GM21576 (cell line): ENCODE measurements around the gene AANAT.

ENCODE experiments used
- ATAC-seq: cut with Tn5 transposase; IDR thresholded peaks from one replicate; pipeline ENCODE4 v1.9.1; 2021; ENCODE audit warnings: mild to moderate bottlenecking, moderate library complexity; ENCODE audit not compliant: unreplicated experiment

Gene AANAT

DNA sequence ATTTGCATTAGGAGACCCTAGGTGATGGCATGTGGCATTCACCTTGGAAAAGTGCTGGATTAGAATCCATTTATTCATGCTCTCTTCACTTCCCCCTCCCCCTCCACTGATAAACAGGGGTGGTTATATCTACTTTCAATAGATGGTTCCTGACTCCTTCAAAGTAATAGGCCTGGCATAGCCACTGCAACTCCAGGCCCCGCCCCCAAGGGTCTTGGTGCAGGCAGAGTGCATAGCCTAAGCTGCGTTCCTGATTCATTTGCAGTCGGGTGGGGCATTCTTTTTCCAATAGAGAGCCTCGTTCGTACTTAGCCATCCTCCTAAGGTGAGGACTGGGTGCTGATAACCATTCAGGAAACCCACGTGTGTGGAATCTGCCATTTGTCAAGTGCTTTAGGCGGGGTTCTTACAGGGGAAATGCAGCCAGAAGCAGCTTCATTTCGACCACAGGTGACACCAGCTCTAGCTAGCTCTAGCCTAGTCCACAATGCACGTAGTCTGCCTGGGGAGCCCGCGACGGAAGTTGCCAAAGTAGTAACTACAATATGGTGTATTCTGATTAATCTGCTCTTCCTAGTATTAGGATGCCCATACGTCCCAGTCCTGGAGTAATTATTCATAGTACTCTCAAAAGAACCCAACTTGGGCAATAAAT, 25.6 kb upstream of the AANAT start:
- no peak for ATAC-seq

GRCh38 chr17:76442341-76443338, 24.8 kb upstream of the AANAT start:
- ATAC-seq = no peak

- no peak for ATAC-seq
Observed at GRCh38 chr17:76444518-76445311, 22.7 kb upstream of the AANAT start.

- ATAC-seq = no peak
Observed at GRCh38 chr17:76445697-76446448, 21.5 kb upstream of the AANAT start.

DNA sequence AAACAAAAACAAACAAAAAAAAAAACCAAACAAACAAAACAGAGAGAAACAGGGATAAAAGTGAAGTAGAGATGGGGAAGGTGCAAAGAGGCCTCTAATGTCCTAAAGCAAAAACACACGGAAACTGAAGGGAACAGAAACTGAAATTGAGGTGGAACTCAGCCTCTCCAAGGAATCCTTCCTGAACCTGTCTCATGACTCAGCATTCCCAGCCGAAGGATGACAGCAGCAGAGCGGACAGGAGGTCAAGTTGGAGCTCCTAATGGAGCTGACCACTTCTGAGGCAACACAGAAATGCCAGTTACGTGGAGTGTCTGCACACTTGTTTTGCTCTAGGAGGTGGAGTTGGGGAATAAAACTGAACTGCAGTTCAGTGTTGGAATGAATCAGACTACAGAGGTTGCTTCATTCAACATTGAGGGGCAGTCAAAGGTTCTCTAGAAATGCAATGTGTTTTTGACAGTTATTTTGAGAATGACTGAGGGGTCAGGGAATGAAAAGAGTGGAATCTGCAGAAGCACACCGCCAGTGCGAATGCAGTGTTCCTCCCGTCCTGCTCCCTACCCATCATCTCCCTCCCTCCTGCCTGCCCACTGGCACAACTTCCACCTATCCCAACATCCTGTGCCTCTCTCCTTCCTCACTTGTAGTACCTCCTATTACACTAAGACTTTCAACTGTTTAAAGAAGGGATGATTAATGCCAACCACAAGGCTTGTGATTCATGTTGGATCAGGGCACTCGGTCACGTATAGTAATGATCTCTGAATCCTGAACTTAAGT, 20.8 kb upstream of the AANAT start:
- ATAC-seq = no peak

DNA sequence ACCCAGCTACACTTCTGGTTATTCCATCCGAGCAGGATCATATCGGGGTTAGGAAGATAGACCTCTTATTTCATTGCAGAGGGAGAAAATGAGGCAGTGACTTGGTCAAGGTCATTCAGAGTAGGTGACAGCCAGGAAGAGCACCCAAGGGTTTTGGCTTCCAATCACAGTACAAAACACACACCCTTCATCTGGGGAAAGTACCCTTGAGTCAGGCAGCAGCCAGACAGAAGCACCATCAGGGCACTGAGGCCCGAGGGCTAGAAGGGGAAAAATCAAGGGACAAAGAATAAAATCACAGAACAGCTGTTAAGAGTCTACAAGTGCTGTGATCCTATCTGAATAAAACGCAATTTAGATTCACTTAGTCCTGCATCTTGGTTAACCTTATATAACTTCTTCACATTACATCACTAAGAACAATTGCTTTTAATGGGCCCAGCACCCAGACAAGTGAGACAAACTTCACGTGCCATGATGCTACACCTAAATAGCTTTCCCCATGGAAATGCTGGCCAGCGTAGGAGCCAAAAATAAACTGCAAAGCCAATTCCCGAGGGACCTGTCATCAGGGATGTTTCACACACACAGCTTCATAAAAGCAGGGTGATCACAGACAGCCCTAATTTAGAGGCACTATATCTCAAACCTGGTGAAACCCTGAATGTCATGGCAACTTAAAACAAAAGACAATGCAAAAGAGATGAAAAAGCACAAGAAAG, 19.3 kb upstream of the AANAT start:
- ATAC-seq = no peak

- no peak for ATAC-seq
Observed at GRCh38 chr17:76449126-76449525, 18.3 kb upstream of the AANAT start.

DNA sequence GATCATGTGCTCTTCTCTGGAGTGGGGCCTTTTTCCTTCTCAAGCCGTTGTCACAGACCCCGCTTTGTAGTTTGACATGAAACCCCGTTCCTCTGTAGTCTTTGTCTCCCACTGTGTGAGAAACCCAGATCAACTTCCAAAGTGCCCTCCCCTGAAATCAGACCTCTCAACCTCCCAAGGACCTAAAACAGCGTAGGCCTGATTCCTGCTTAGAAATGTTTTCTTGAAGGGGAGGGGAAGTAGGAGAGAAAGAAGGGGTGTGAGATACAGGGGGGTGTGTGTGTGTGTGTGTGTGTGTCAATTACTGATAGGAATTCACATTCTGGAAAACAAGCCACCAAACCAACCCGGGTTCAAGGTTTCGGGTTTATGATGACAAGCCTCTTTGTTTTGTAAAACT, 15.9 kb upstream of the AANAT start:
- no peak for ATAC-seq

DNA sequence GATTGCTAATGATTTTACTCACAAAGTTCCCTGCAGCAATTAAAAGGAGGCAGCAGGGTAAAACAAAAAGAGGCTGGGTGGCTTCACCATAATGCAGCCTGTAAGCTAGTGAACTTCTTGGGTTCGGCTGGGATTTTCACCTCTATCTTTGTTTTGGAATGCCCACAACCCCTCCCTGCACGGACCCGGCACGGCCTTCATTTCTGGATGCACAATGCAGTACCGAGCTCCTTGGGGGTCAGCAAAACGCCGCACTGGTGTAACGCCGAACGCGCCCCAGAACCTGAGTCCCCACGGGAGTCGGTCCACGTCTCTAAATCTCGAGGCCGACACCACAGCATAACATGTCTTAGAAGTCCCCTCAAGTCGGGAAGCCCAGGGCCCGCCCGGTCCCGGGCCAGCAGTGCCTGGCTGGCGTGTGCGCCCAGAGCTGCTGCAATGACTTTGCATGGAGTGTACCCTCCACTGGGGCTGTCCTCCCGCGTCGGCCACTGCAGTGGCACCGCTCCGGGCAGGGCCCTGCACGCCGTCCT, 15.2 kb upstream of the AANAT start:
- ATAC-seq = peak; percentile 2

DNA sequence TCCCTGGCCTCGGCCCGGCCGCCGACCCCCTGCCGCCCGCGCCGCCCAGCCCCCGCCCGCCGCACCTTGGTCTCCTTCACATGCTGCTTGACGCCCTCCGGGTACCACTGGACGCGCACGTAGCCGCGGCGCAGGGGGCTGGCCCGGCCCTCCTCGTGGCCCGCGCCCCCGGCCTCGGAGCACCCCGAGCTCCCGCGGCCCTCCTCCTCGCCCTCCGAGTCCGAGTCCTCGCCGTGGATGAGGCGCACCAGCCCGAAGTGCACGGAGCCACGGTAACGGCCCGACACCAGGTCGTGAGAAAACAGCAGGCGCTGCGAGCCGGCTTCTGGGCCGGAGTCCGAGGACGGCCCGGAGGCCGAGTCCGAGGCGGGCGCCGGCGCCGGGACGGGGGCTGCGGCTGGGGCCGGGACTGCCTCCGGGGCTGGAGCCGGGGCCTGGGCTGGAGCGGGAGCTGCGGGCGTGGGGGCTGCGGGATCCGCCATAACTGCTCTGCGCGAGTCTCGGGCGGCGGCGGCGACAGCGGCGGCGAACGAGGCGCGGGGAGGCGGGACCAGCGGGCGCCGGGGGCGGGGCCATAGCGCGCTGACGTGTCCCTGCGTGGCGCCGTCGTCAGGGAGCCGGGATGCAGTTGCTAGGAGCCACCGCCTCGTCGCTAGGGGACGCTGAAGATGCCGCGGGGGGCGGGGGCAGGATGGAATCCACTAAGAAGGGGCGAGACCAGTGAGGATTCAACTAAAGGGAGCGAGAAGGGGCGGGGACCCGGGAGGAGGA, 14.6 kb upstream of the AANAT start, which contains the start of gene UBE2O:
Gene UBE2O, minus strand, starts transcription at position 493 of the 771 bp plus-strand sequence. Its CDS starts 11 bp downstream, at position 482.
- peak; percentile 84 for ATAC-seq

GRCh38 chr17:76453431-76453743, 14.0 kb upstream of the AANAT start:
- ATAC-seq = no peak

GRCh38 chr17:76458580-76459490, 8.6 kb upstream of the AANAT start:
- no peak for ATAC-seq

- no peak for ATAC-seq
Observed at GRCh38 chr17:76459674-76460073, 7.7 kb upstream of the AANAT start.

- no peak for ATAC-seq
Observed at GRCh38 chr17:76461765-76462555, 5.4 kb upstream of the AANAT start.

GRCh38 chr17:76462556-76463290, 4.7 kb upstream of the AANAT start:
- ATAC-seq = no peak

- no peak for ATAC-seq
Observed at GRCh38 chr17:76466775-76467130, 650 bp upstream of the AANAT start.
